Measurements from ENCODE around the gene CREB3L2.

The CREB3L2 gene

GRCh38 chr7:137893143-137893742, 108.6 kb downstream of the CREB3L2 start:
- no peak overlapping the region for H3K27ac ChIP-seq (ENCODE audit: low read depth in 2 of 2, low read length in 2 of 2)
- peaks cover 19 to 22% of the 10 kb centered on the region in 2 donors for H3K36me3 ChIP-seq (ENCODE audit: control insufficient read depth in 2 of 2, insufficient read depth in 2 of 2, low read length in 2 of 2)
- peaks cover 3% of the 10 kb centered on the region in 2 donors for H3K4me1 ChIP-seq (ENCODE audit: control insufficient read depth in 2 of 2, insufficient read depth in 2 of 2, low read length in 2 of 2)

GRCh38 chr7:137891016-137891655, 110.8 kb downstream of the CREB3L2 start:
- no peaks in the 10 kb centered on the region for H3K9me3 ChIP-seq (ENCODE audit: control insufficient read depth in 2 of 2, low read length in 2 of 2)
- H3K36me3 ChIP-seq (ENCODE audit: control insufficient read depth in 2 of 2, insufficient read depth in 2 of 2, low read length in 2 of 2), result peaks cover 15 to 19% of the 10 kb centered on the region in 2 donors
- no peak overlapping the region for H3K4me3 ChIP-seq (ENCODE audit: low read length in 2 of 2)
- no peak overlapping the region for H3K9ac ChIP-seq (ENCODE audit: low read depth in 1 of 2, low read length in 2 of 2)
- no peaks in the 10 kb centered on the region for H3K27me3 ChIP-seq (ENCODE audit: control insufficient read depth in 2 of 2, insufficient read depth in 2 of 2, low read length in 2 of 2)
- H3K27ac ChIP-seq (ENCODE audit: low read depth in 2 of 2, low read length in 2 of 2), result no peak overlapping the region
- H3K4me1 ChIP-seq (ENCODE audit: control insufficient read depth in 2 of 2, insufficient read depth in 2 of 2, low read length in 2 of 2), result peaks cover 3 to 6% of the 10 kb centered on the region in 2 donors

More at GRCh38 chr7:137893143-137893742, 108.6 kb downstream of the CREB3L2 start:
- H3K4me3 ChIP-seq (ENCODE audit: low read length in 2 of 2), result no peak overlapping the region
- no peaks in the 10 kb centered on the region for H3K27me3 ChIP-seq (ENCODE audit: control insufficient read depth in 2 of 2, insufficient read depth in 2 of 2, low read length in 2 of 2)
- no peaks in the 10 kb centered on the region for H3K9me3 ChIP-seq (ENCODE audit: control insufficient read depth in 2 of 2, low read length in 2 of 2)
- no peak overlapping the region for H3K9ac ChIP-seq (ENCODE audit: low read depth in 1 of 2, low read length in 2 of 2)

GRCh38 chr7:137890449-137890921, 111.4 kb downstream of the CREB3L2 start:
- Histone ChIP-seq H3K36me3 (ENCODE audit: control insufficient read depth in 2 of 2, insufficient read depth in 2 of 2, low read length in 2 of 2) (peaks cover 13 to 14% of the 10 kb centered on the region in 2 donors), H3K9me3 (ENCODE audit: control insufficient read depth in 2 of 2, low read length in 2 of 2) (no peaks in the 10 kb centered on the region), H3K27ac (ENCODE audit: low read depth in 2 of 2, low read length in 2 of 2) (no peak overlapping the region), H3K4me3 (ENCODE audit: low read length in 2 of 2) (no peak overlapping the region), H3K9ac (ENCODE audit: low read depth in 1 of 2, low read length in 2 of 2) (no peak overlapping the region), H3K4me1 (ENCODE audit: control insufficient read depth in 2 of 2, insufficient read depth in 2 of 2, low read length in 2 of 2) (peaks cover 3 to 6% of the 10 kb centered on the region in 2 donors), H3K27me3 (ENCODE audit: control insufficient read depth in 2 of 2, insufficient read depth in 2 of 2, low read length in 2 of 2) (no peaks in the 10 kb centered on the region)

GRCh38 chr7:137888241-137888640, 113.6 kb downstream of the CREB3L2 start:
- H3K27me3 ChIP-seq (ENCODE audit: control insufficient read depth in 2 of 2, insufficient read depth in 2 of 2, low read length in 2 of 2), result no peaks in the 10 kb centered on the region
- peaks cover 15 to 17% of the 10 kb centered on the region in 2 donors for H3K36me3 ChIP-seq (ENCODE audit: control insufficient read depth in 2 of 2, insufficient read depth in 2 of 2, low read length in 2 of 2)
- peaks cover 3 to 6% of the 10 kb centered on the region in 2 donors for H3K4me1 ChIP-seq (ENCODE audit: control insufficient read depth in 2 of 2, insufficient read depth in 2 of 2, low read length in 2 of 2)
- H3K9me3 ChIP-seq (ENCODE audit: control insufficient read depth in 2 of 2, low read length in 2 of 2), result no peaks in the 10 kb centered on the region
- H3K4me3 ChIP-seq (ENCODE audit: low read length in 2 of 2), result no peak overlapping the region
- no peak overlapping the region for H3K9ac ChIP-seq (ENCODE audit: low read depth in 1 of 2, low read length in 2 of 2)
- H3K27ac ChIP-seq (ENCODE audit: low read depth in 2 of 2, low read length in 2 of 2), result no peak overlapping the region

GRCh38 chr7:137886746-137887145, 115.1 kb downstream of the CREB3L2 start:
- H3K4me3 ChIP-seq (ENCODE audit: low read length in 2 of 2), result no peak overlapping the region
- no peak overlapping the region for H3K9ac ChIP-seq (ENCODE audit: low read depth in 1 of 2, low read length in 2 of 2)
- no peaks in the 10 kb centered on the region for H3K27me3 ChIP-seq (ENCODE audit: control insufficient read depth in 2 of 2, insufficient read depth in 2 of 2, low read length in 2 of 2)
- peaks cover 3 to 6% of the 10 kb centered on the region in 2 donors for H3K4me1 ChIP-seq (ENCODE audit: control insufficient read depth in 2 of 2, insufficient read depth in 2 of 2, low read length in 2 of 2)
- H3K27ac ChIP-seq (ENCODE audit: low read depth in 2 of 2, low read length in 2 of 2), result no peak overlapping the region
- H3K9me3 ChIP-seq (ENCODE audit: control insufficient read depth in 2 of 2, low read length in 2 of 2), result no peaks in the 10 kb centered on the region
- H3K36me3 ChIP-seq (ENCODE audit: control insufficient read depth in 2 of 2, insufficient read depth in 2 of 2, low read length in 2 of 2), result peaks cover 27% of the 10 kb centered on the region in 2 donors

- Histone ChIP-seq H3K4me1 (ENCODE audit: control insufficient read depth in 2 of 2, insufficient read depth in 2 of 2, low read length in 2 of 2) (peaks cover 3 to 6% of the 10 kb centered on the region in 2 donors), H3K27me3 (ENCODE audit: control insufficient read depth in 2 of 2, insufficient read depth in 2 of 2, low read length in 2 of 2) (no peaks in the 10 kb centered on the region), H3K9ac (ENCODE audit: low read depth in 1 of 2, low read length in 2 of 2) (no peak overlapping the region), H3K4me3 (ENCODE audit: low read length in 2 of 2) (no peak overlapping the region), H3K36me3 (ENCODE audit: control insufficient read depth in 2 of 2, insufficient read depth in 2 of 2, low read length in 2 of 2) (peaks cover 32% of the 10 kb centered on the region in 2 donors), H3K27ac (ENCODE audit: low read depth in 2 of 2, low read length in 2 of 2) (no peak overlapping the region), H3K9me3 (ENCODE audit: control insufficient read depth in 2 of 2, low read length in 2 of 2) (no peaks in the 10 kb centered on the region)
These were observed 115.6 kb downstream of the CREB3L2 start for GRCh38 chr7:137886281-137886680.

GRCh38 chr7:137885678-137886077, 116.2 kb downstream of the CREB3L2 start:
- Histone ChIP-seq H3K9me3 (ENCODE audit: control insufficient read depth in 2 of 2, low read length in 2 of 2) (no peaks in the 10 kb centered on the region), H3K4me1 (ENCODE audit: control insufficient read depth in 2 of 2, insufficient read depth in 2 of 2, low read length in 2 of 2) (peaks cover 0 to 6% of the 10 kb centered on the region in 2 donors), H3K9ac (ENCODE audit: low read depth in 1 of 2, low read length in 2 of 2) (no peak overlapping the region), H3K4me3 (ENCODE audit: low read length in 2 of 2) (no peak overlapping the region), H3K27me3 (ENCODE audit: control insufficient read depth in 2 of 2, insufficient read depth in 2 of 2, low read length in 2 of 2) (no peaks in the 10 kb centered on the region), H3K36me3 (ENCODE audit: control insufficient read depth in 2 of 2, insufficient read depth in 2 of 2, low read length in 2 of 2) (peaks cover 34 to 36% of the 10 kb centered on the region in 2 donors), H3K27ac (ENCODE audit: low read depth in 2 of 2, low read length in 2 of 2) (no peak overlapping the region)

- Histone ChIP-seq H3K4me1 (ENCODE audit: control insufficient read depth in 2 of 2, insufficient read depth in 2 of 2, low read length in 2 of 2) (peaks cover 0 to 7% of the 10 kb centered on the region in 2 donors), H3K9ac (ENCODE audit: low read depth in 1 of 2, low read length in 2 of 2) (no peak overlapping the region), H3K27me3 (ENCODE audit: control insufficient read depth in 2 of 2, insufficient read depth in 2 of 2, low read length in 2 of 2) (no peaks in the 10 kb centered on the region), H3K36me3 (ENCODE audit: control insufficient read depth in 2 of 2, insufficient read depth in 2 of 2, low read length in 2 of 2) (peaks cover 50 to 52% of the 10 kb centered on the region in 2 donors), H3K4me3 (ENCODE audit: low read length in 2 of 2) (no peak overlapping the region), H3K9me3 (ENCODE audit: control insufficient read depth in 2 of 2, low read length in 2 of 2) (no peaks in the 10 kb centered on the region), H3K27ac (ENCODE audit: low read depth in 2 of 2, low read length in 2 of 2) (no peak overlapping the region)
These were observed 119.1 kb downstream of the CREB3L2 start for GRCh38 chr7:137882806-137883205.

- Histone ChIP-seq H3K27me3 (ENCODE audit: control insufficient read depth in 2 of 2, insufficient read depth in 2 of 2, low read length in 2 of 2) (no peaks in the 10 kb centered on the region), H3K9me3 (ENCODE audit: control insufficient read depth in 2 of 2, low read length in 2 of 2) (no peaks in the 10 kb centered on the region), H3K4me3 (ENCODE audit: low read length in 2 of 2) (no peak overlapping the region), H3K4me1 (ENCODE audit: control insufficient read depth in 2 of 2, insufficient read depth in 2 of 2, low read length in 2 of 2) (peaks cover 0 to 7% of the 10 kb centered on the region in 2 donors), H3K27ac (ENCODE audit: low read depth in 2 of 2, low read length in 2 of 2) (no peak overlapping the region), H3K9ac (ENCODE audit: low read depth in 1 of 2, low read length in 2 of 2) (no peak overlapping the region), H3K36me3 (ENCODE audit: control insufficient read depth in 2 of 2, insufficient read depth in 2 of 2, low read length in 2 of 2) (peaks cover 52 to 56% of the 10 kb centered on the region in 2 donors)
These were observed 119.6 kb downstream of the CREB3L2 start for GRCh38 chr7:137882261-137882668.

GRCh38 chr7:137881607-137882260, 120.2 kb downstream of the CREB3L2 start:
- H3K27ac ChIP-seq (ENCODE audit: low read depth in 2 of 2, low read length in 2 of 2), result no peak overlapping the region
- H3K27me3 ChIP-seq (ENCODE audit: control insufficient read depth in 2 of 2, insufficient read depth in 2 of 2, low read length in 2 of 2), result no peaks in the 10 kb centered on the region
- H3K9ac ChIP-seq (ENCODE audit: low read depth in 1 of 2, low read length in 2 of 2), result no peak overlapping the region
- H3K36me3 ChIP-seq (ENCODE audit: control insufficient read depth in 2 of 2, insufficient read depth in 2 of 2, low read length in 2 of 2), result peaks cover 52 to 56% of the 10 kb centered on the region in 2 donors
- peaks cover 0 to 7% of the 10 kb centered on the region in 2 donors for H3K4me1 ChIP-seq (ENCODE audit: control insufficient read depth in 2 of 2, insufficient read depth in 2 of 2, low read length in 2 of 2)
- H3K4me3 ChIP-seq (ENCODE audit: low read length in 2 of 2), result no peak overlapping the region
- H3K9me3 ChIP-seq (ENCODE audit: control insufficient read depth in 2 of 2, low read length in 2 of 2), result no peaks in the 10 kb centered on the region

Measured in mucosa of rectum (tissue), 2 donors.